ELR (cell line): ENCODE measurements around the gene DEGS1.

Experiments used
- DNase-seq: peaks from one replicate; pipeline ENCODE4 v3.0.0-alpha.2; 2015; ENCODE audit warnings: low read depth

The DEGS1 gene

GRCh38 chr1:224213438-224214119 is 30.5 kb downstream of the DEGS1 start:
- no peak for DNase-seq

- DNase-seq, result no peak
These were observed 33.3 kb downstream of the DEGS1 start for GRCh38 chr1:224216382-224216781.

GRCh38 chr1:224217655-224218623 is 34.9 kb downstream of the DEGS1 start:
- no peak for DNase-seq

- no peak for DNase-seq
These were observed 36.1 kb downstream of the DEGS1 start for GRCh38 chr1:224219011-224219611.

GRCh38 chr1:224219612-224220059 is 36.6 kb downstream of the DEGS1 start:
- DNase-seq, result no peak

GRCh38 chr1:224223819-224224714 is 41.0 kb downstream of the DEGS1 start:
- DNase-seq, result peak; percentile 83

- DNase-seq, result no peak
These were observed 43.9 kb downstream of the DEGS1 start for GRCh38 chr1:224226849-224227502.

GRCh38 chr1:224234017-224234416 is 51.0 kb downstream of the DEGS1 start:
- no peak for DNase-seq

GRCh38 chr1:224235813-224236493 is 52.9 kb downstream of the DEGS1 start:
- no peak for DNase-seq

GRCh38 chr1:224237119-224237881 is 54.3 kb downstream of the DEGS1 start:
- no peak for DNase-seq

GRCh38 chr1:224238212-224238611 is 55.2 kb downstream of the DEGS1 start:
- no peak for DNase-seq

- no peak for DNase-seq
These were observed 55.7 kb downstream of the DEGS1 start for GRCh38 chr1:224238756-224239155.
